HCT116 (cell line): ENCODE measurements around the gene NFIA.

Experiments
- CEBPB ChIP-seq: IDR thresholded peaks from 2 replicates; pipeline ENCODE4 v1.6.1; 2012; ENCODE audit warnings: low read depth
- EZH2 ChIP-seq: fragments of 200-600 bp; sonication (generic); IDR thresholded peaks from 2 replicates; pipeline ENCODE4 v1.6.1; 2017; ENCODE audit warnings: antibody characterized with exemption, mixed run types
- POLR2A ChIP-seq: IDR thresholded peaks from 2 replicates; pipeline ENCODE4 v1.7.0; 2011; ENCODE audit warnings: borderline replicate concordance; ENCODE audit not compliant: insufficient read depth, insufficient read length; ENCODE audit errors: extremely low read depth
- POLR2AphosphoS5 ChIP-seq: IDR thresholded peaks from 2 replicates; pipeline ENCODE4 v1.6.1; 2011; ENCODE audit warnings: mild to moderate bottlenecking, low read depth, low read length, moderate library complexity
- SP1 ChIP-seq: IDR thresholded peaks from 2 replicates; pipeline ENCODE4 v1.6.1; 2012; ENCODE audit warnings: low read depth
- TCF7L2 ChIP-seq: IDR thresholded peaks from 2 replicates; pipeline ENCODE4 v1.7.0; 2011; ENCODE audit warnings: borderline replicate concordance, inconsistent platforms; ENCODE audit not compliant: insufficient read depth, insufficient read length; ENCODE audit errors: extremely low read depth
- ZFX ChIP-seq: fragments of 450-650 bp; IDR thresholded peaks from 2 replicates; pipeline ENCODE4 v1.6.1; 2017
- ZNF274 ChIP-seq: fragments of 200-500 bp; sonication (Bioruptor generic); IDR thresholded peaks from 2 replicates; pipeline ENCODE4 v1.6.1; 2014; ENCODE audit warnings: mild to moderate bottlenecking, low read depth, low read length, inconsistent platforms
- TF ChIP-seq, protein P1 (sequence below), 3 experiments: fragments of 200-600 bp in 1 of 3; sonication (generic) in 1 of 3; IDR thresholded peaks in 2 of 3; conservative IDR thresholded peaks in 1 of 3; 2 replicates each; pipeline ENCODE4 v1.5.1; 2012 to 2017; ENCODE audit warnings: low read depth in 2 of 3, low read length in 2 of 3, antibody characterized with exemption in 1 of 3, borderline replicate concordance in 1 of 3, control low read depth in 1 of 3, mild to moderate bottlenecking in 1 of 3, mixed read lengths in 1 of 3, mixed run types in 1 of 3, moderate library complexity in 1 of 3; ENCODE audit not compliant: insufficient read depth in 1 of 3
- TF ChIP-seq, protein P2 (sequence below): IDR thresholded peaks from 2 replicates; pipeline ENCODE4 v1.6.1; 2012
- TF ChIP-seq, protein P3 (sequence below): IDR thresholded peaks from 2 replicates; pipeline ENCODE4 v1.6.1; 2012

DNA sequence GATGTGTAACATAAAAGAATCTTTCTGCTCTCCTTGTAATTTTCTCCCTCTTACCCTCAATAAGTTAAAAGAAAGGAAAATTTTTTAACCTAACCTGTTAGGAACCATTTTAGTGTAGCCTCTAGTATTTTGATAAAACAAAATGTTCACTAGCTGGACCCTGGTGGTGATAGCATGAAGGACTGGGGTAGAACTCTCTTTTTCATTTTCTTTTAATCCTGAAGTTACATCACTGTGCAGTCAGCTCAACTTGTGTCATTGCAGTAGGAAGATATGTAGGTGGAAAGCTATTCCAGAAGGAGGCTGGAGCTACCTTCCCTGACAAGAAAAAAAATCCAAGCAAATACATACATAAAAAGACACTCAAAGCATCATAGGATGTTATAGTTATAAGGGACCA, 39.3 kb downstream of the NFIA start:
- no peak for TF ChIP-seq POLR2A
- TF ChIP-seq SP1, result no peak
- TF ChIP-seq, protein P1, sequence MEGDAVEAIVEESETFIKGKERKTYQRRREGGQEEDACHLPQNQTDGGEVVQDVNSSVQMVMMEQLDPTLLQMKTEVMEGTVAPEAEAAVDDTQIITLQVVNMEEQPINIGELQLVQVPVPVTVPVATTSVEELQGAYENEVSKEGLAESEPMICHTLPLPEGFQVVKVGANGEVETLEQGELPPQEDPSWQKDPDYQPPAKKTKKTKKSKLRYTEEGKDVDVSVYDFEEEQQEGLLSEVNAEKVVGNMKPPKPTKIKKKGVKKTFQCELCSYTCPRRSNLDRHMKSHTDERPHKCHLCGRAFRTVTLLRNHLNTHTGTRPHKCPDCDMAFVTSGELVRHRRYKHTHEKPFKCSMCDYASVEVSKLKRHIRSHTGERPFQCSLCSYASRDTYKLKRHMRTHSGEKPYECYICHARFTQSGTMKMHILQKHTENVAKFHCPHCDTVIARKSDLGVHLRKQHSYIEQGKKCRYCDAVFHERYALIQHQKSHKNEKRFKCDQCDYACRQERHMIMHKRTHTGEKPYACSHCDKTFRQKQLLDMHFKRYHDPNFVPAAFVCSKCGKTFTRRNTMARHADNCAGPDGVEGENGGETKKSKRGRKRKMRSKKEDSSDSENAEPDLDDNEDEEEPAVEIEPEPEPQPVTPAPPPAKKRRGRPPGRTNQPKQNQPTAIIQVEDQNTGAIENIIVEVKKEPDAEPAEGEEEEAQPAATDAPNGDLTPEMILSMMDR (IDR thresholded peaks at IDR 0.05 in 2 of 3, conservative IDR thresholded peaks at IDR 0.05 in 1 of 3; ENCODE audit: borderline replicate concordance in 1 of 3, insufficient read depth in 1 of 3, low read depth in 2 of 3, low read length in 2 of 3), result no peak
- TF ChIP-seq, protein P2, sequence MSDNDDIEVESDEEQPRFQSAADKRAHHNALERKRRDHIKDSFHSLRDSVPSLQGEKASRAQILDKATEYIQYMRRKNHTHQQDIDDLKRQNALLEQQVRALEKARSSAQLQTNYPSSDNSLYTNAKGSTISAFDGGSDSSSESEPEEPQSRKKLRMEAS, result no peak
- no peak for TF ChIP-seq POLR2AphosphoS5
- no peak for TF ChIP-seq EZH2
- no peak for TF ChIP-seq ZFX
- no peak for TF ChIP-seq ZNF274
- no peak for TF ChIP-seq TCF7L2
- TF ChIP-seq CEBPB, result no peak
- TF ChIP-seq, protein P3, sequence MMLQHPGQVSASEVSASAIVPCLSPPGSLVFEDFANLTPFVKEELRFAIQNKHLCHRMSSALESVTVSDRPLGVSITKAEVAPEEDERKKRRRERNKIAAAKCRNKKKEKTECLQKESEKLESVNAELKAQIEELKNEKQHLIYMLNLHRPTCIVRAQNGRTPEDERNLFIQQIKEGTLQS, result no peak
